ENCODE data around the gene STARD13.

STARD13 gene

GRCh38 chr13:33206425-33206824, 79.1 kb downstream of the STARD13 start:
- H3K27me3 Mint-ChIP-seq (ENCODE audit: low read depth, poor library complexity): peaks cover 15% of the 10 kb centered on the region
- H3K27ac Mint-ChIP-seq: no peak overlapping the region
- no peaks in the 10 kb centered on the region for H3K36me3 Mint-ChIP-seq (ENCODE audit: low read depth)
- no peaks in the 10 kb centered on the region for H3K9me3 Mint-ChIP-seq
- no peak for TF ChIP-seq CTCF (IDR thresholded peaks at IDR 0.05)
- DNase-seq: no peak
- H3K4me1 Mint-ChIP-seq: peaks cover 26% of the 10 kb centered on the region
- no peak overlapping the region for H3K4me3 Mint-ChIP-seq

GRCh38 chr13:33205804-33206221, 79.7 kb downstream of the STARD13 start:
- peak overlapping the region; percentile 11 for H3K27ac Mint-ChIP-seq
- no peaks in the 10 kb centered on the region for H3K9me3 Mint-ChIP-seq
- H3K4me3 Mint-ChIP-seq: no peak overlapping the region
- H3K36me3 Mint-ChIP-seq (ENCODE audit: low read depth): no peaks in the 10 kb centered on the region
- H3K27me3 Mint-ChIP-seq (ENCODE audit: low read depth, poor library complexity): peaks cover 15% of the 10 kb centered on the region
- no peak for DNase-seq
- TF ChIP-seq CTCF (IDR thresholded peaks at IDR 0.05): no peak
- H3K4me1 Mint-ChIP-seq: peaks cover 26% of the 10 kb centered on the region

GRCh38 chr13:33205224-33205623, 80.3 kb downstream of the STARD13 start:
- DNase-seq: no peak
- peaks cover 25% of the 10 kb centered on the region for H3K4me1 Mint-ChIP-seq
- no peak overlapping the region for H3K4me3 Mint-ChIP-seq
- H3K27ac Mint-ChIP-seq: no peak overlapping the region
- no peaks in the 10 kb centered on the region for H3K36me3 Mint-ChIP-seq (ENCODE audit: low read depth)
- no peak for TF ChIP-seq CTCF (IDR thresholded peaks at IDR 0.05)
- H3K9me3 Mint-ChIP-seq: no peaks in the 10 kb centered on the region
- peaks cover 15% of the 10 kb centered on the region for H3K27me3 Mint-ChIP-seq (ENCODE audit: low read depth, poor library complexity)

GRCh38 chr13:33204130-33204927, 81.2 kb downstream of the STARD13 start:
- Mint-ChIP-seq H3K27me3 (ENCODE audit: low read depth, poor library complexity) (peaks cover 15% of the 10 kb centered on the region), H3K9me3 (no peaks in the 10 kb centered on the region), H3K27ac (no peak overlapping the region), H3K4me1 (peaks cover 20% of the 10 kb centered on the region), H3K4me3 (no peak overlapping the region), H3K36me3 (ENCODE audit: low read depth) (no peaks in the 10 kb centered on the region)
- no peak for DNase-seq
- no peak for TF ChIP-seq CTCF (IDR thresholded peaks at IDR 0.05)

GRCh38 chr13:33202644-33203169, 82.8 kb downstream of the STARD13 start:
- TF ChIP-seq CTCF (IDR thresholded peaks at IDR 0.05): no peak
- Mint-ChIP-seq H3K4me3 (no peak overlapping the region), H3K27ac (no peak overlapping the region), H3K36me3 (ENCODE audit: low read depth) (no peaks in the 10 kb centered on the region), H3K27me3 (ENCODE audit: low read depth, poor library complexity) (peaks cover 14% of the 10 kb centered on the region), H3K4me1 (peaks cover 14% of the 10 kb centered on the region), H3K9me3 (no peaks in the 10 kb centered on the region)
- no peak for DNase-seq

GRCh38 chr13:33201659-33202058, 83.9 kb downstream of the STARD13 start:
- H3K27me3 Mint-ChIP-seq (ENCODE audit: low read depth, poor library complexity): peaks cover 18% of the 10 kb centered on the region
- H3K4me3 Mint-ChIP-seq: no peak overlapping the region
- no peak for DNase-seq
- H3K27ac Mint-ChIP-seq: no peak overlapping the region
- H3K9me3 Mint-ChIP-seq: no peaks in the 10 kb centered on the region
- no peak for TF ChIP-seq CTCF (IDR thresholded peaks at IDR 0.05)
- H3K4me1 Mint-ChIP-seq: peaks cover 6% of the 10 kb centered on the region
- no peaks in the 10 kb centered on the region for H3K36me3 Mint-ChIP-seq (ENCODE audit: low read depth)

Data from nephron progenitor cell (in vitro differentiated cells).